Sigmoid colon (tissue), 4 donors: Measurements from ENCODE around the gene PCDH15.

ENCODE experiments used
- POLR2AphosphoS5 ChIP-seq, 4 donors: sonication (generic); formaldehyde crosslinking; IDR thresholded peaks; one replicate each; pipeline ENCODE4 v1.6.1; 2017; ENCODE audit warnings: antibody characterized with exemption in 4 of 4
- TF ChIP-seq, protein P1 (sequence below), 4 experiments: fragments of 450-650 bp in 3 of 4; fragments of 200-600 bp in 1 of 4; IDR thresholded peaks; one replicate each; pipeline ENCODE4 v1.5.1; 2016 to 2019; ENCODE audit warnings: antibody characterized with exemption in 4 of 4, mild to moderate bottlenecking in 3 of 4, moderate library complexity in 2 of 4

DNA sequence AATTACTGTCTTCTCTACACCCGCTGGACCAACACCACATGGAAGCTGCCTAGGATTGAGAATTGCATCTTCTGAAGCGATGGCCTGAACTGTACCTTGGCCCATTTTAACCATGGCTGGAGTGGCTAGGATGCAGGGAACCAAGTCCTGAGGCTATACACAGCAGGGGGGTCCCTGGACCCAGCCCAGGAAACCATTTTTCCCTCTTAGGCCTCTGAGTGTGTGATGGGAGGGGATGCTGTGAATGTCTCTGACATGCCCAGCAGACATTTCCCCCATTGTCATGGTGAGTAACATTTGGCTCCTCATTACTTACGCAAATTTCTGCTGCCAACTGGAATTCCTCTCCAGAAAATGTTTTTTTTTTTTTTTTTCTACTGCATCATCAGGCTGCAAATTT lies 822.7 kb downstream of the PCDH15 start:
- TF ChIP-seq POLR2AphosphoS5 (IDR thresholded peaks at IDR 0.05), result no peak
- TF ChIP-seq, protein P1, sequence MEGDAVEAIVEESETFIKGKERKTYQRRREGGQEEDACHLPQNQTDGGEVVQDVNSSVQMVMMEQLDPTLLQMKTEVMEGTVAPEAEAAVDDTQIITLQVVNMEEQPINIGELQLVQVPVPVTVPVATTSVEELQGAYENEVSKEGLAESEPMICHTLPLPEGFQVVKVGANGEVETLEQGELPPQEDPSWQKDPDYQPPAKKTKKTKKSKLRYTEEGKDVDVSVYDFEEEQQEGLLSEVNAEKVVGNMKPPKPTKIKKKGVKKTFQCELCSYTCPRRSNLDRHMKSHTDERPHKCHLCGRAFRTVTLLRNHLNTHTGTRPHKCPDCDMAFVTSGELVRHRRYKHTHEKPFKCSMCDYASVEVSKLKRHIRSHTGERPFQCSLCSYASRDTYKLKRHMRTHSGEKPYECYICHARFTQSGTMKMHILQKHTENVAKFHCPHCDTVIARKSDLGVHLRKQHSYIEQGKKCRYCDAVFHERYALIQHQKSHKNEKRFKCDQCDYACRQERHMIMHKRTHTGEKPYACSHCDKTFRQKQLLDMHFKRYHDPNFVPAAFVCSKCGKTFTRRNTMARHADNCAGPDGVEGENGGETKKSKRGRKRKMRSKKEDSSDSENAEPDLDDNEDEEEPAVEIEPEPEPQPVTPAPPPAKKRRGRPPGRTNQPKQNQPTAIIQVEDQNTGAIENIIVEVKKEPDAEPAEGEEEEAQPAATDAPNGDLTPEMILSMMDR (IDR thresholded peaks at IDR 0.05), result no peak
